DND-41 (cell line): ENCODE results near the gene SIX3.

Source experiments
- ATAC-seq: fragments of 200-7000 bp; cut with Tn5 transposase; 3 replicates; pipeline ENCODE4 v1.9.1; 2021; ENCODE audit warnings: low read depth; ENCODE audit not compliant: insufficient read depth
- DNase-seq: peaks from one replicate; pipeline ENCODE4 v3.0.0-alpha.2; 2020
- H2AFZ ChIP-seq: 2 replicates; pipeline ENCODE4 v1.6.0; 2012; ENCODE audit warnings: low read depth, low read length
- H3K27ac ChIP-seq: 2 replicates; pipeline ENCODE4 v1.5.1; 2012; ENCODE audit warnings: low read length, inconsistent platforms
- H3K27me3 ChIP-seq: fragments of 200-600 bp; sonication (generic); 2 replicates; pipeline ENCODE4 v1.6.0; 2012; ENCODE audit warnings: low read length, mild to moderate bottlenecking, inconsistent platforms; ENCODE audit not compliant: insufficient read depth, poor library complexity
- H3K36me3 ChIP-seq: 2 replicates; pipeline ENCODE4 v1.5.1; 2012; ENCODE audit warnings: low read length, inconsistent platforms; ENCODE audit not compliant: insufficient read depth
- H3K4me1 ChIP-seq: 2 replicates; pipeline ENCODE4 v1.5.1; 2012; ENCODE audit warnings: mild to moderate bottlenecking, low read length; ENCODE audit not compliant: insufficient read depth
- H3K4me2 ChIP-seq: 2 replicates; pipeline ENCODE4 v1.6.0; 2012; ENCODE audit warnings: mild to moderate bottlenecking, moderate library complexity, low read length, inconsistent platforms; ENCODE audit not compliant: insufficient read depth
- H3K4me3 ChIP-seq, 2 experiments: fragments of 200-600 bp in 1 of 2; shearing (Covaris generic) in 1 of 2; 2 replicates each; pipeline ENCODE4 v1.5.1; 2012 to 2016; ENCODE audit warnings: inconsistent platforms in 2 of 2, low read length in 2 of 2, mild to moderate bottlenecking in 2 of 2, low read depth in 1 of 2, moderate library complexity in 1 of 2
- H3K79me2 ChIP-seq: 2 replicates; pipeline ENCODE4 v1.6.0; 2012; ENCODE audit warnings: low read length, inconsistent platforms; ENCODE audit not compliant: insufficient read depth
- H3K9ac ChIP-seq: 2 replicates; pipeline ENCODE4 v1.6.0; 2012; ENCODE audit warnings: low read depth, mild to moderate bottlenecking, inconsistent platforms, low read length, moderate library complexity
- H3K9me3 ChIP-seq: 2 replicates; pipeline ENCODE4 v1.5.1; 2012; ENCODE audit warnings: low read length, moderate library complexity, mild to moderate bottlenecking, inconsistent platforms; ENCODE audit not compliant: insufficient read depth, severe bottlenecking
- H4K20me1 ChIP-seq: 2 replicates; pipeline ENCODE4 v1.6.0; 2012; ENCODE audit warnings: low read length; ENCODE audit not compliant: insufficient read depth
- CTCF ChIP-seq: IDR thresholded peaks from 2 replicates; pipeline ENCODE4 v1.5.1; 2012; ENCODE audit warnings: borderline replicate concordance, low read length, moderate library complexity, mild to moderate bottlenecking; ENCODE audit not compliant: poor library complexity, severe bottlenecking; ENCODE audit errors: extremely low read depth
- EZH2 ChIP-seq: IDR thresholded peaks from 3 replicates; pipeline ENCODE4 v1.6.1; 2012; ENCODE audit warnings: borderline replicate concordance, low read depth, mild to moderate bottlenecking, moderate library complexity, low read length, inconsistent platforms; ENCODE audit not compliant: severe bottlenecking

Gene SIX3

GRCh38 chr2:44953499-44953883 lies 12.0 kb downstream of the SIX3 start:
- Histone ChIP-seq H3K4me1 (peaks cover 13% of the 10 kb centered on the region), H3K27ac (no peak overlapping the region), H2AFZ (no peak overlapping the region), H3K27me3 (peaks cover 17% of the 10 kb centered on the region), H3K9me3 (no peaks in the 10 kb centered on the region), H4K20me1 (peaks cover 8% of the 10 kb centered on the region; the same call in 1 of the 2 replicates), H3K4me3 (no peak overlapping the region), H3K79me2 (no peaks in the 10 kb centered on the region), H3K36me3 (no peaks in the 10 kb centered on the region), H3K4me2 (no peak overlapping the region), H3K9ac (no peak overlapping the region)
- DNase-seq (no peak), ATAC-seq (no peak)
- TF ChIP-seq EZH2 (no peak), CTCF (no peak)

- Histone ChIP-seq H3K9me3 (no peaks in the 10 kb centered on the region), H3K4me1 (peaks cover 13% of the 10 kb centered on the region), H3K4me3 (no peak overlapping the region), H3K9ac (no peak overlapping the region), H3K79me2 (no peaks in the 10 kb centered on the region), H3K27me3 (peaks cover 17% of the 10 kb centered on the region), H4K20me1 (peaks cover 8% of the 10 kb centered on the region; the same call in 1 of the 2 replicates), H3K27ac (no peak overlapping the region), H3K36me3 (no peaks in the 10 kb centered on the region), H2AFZ (no peak overlapping the region), H3K4me2 (no peak overlapping the region)
- ATAC-seq (no peak), DNase-seq (no peak)
- no peak for TF ChIP-seq CTCF
- no peak for TF ChIP-seq EZH2
Observed at GRCh38 chr2:44954447-44954888, 13.0 kb downstream of the SIX3 start.

- no peak for TF ChIP-seq EZH2
- TF ChIP-seq CTCF = no peak
- Histone ChIP-seq H3K4me1 (peaks cover 13% of the 10 kb centered on the region), H4K20me1 (peaks cover 8% of the 10 kb centered on the region; the same call in 1 of the 2 replicates), H3K9ac (peak overlapping the region; percentile 10; the same call in 1 of the 2 replicates), H3K9me3 (no peaks in the 10 kb centered on the region), H3K27me3 (peaks cover 17% of the 10 kb centered on the region), H3K4me2 (peak overlapping the region; percentile 77), H2AFZ (peak overlapping the region; percentile 78), H3K4me3 (peak overlapping the region in 1 of 2 experiments; percentile 51; a peak in 2 of 4 replicates), H3K27ac (no peak overlapping the region), H3K79me2 (no peaks in the 10 kb centered on the region), H3K36me3 (no peaks in the 10 kb centered on the region)
- DNase-seq (no peak), ATAC-seq (peak; percentile 27; the same call in 2 of the 3 replicates)
Observed at GRCh38 chr2:44954889-44955592, 13.5 kb downstream of the SIX3 start.
